ENCODE measurements around the gene UBE2D3.

GRCh38 chr4:102843273-102843672 is 15.9 kb upstream of the UBE2D3 start:
- TF ChIP-seq CTCF (IDR thresholded peaks at IDR 0.05) (no peak), POLR2AphosphoS5 (IDR thresholded peaks at IDR 0.05) (no peak)

Data from suprapubic skin (tissue), 3 donors.